Brain pericyte (primary cell): ENCODE measurements around the gene GCNT2.
"Not testable (repeated sequence)": the region's sequence is repeated elsewhere in the genome, so short reads cannot be mapped to it uniquely, and the experiment has no call there.

Experiments used
- DNase-seq: peaks from one replicate; pipeline ENCODE4 v3.0.0-alpha.2; 2012; ENCODE audit warnings: low read depth, low spot score

Gene GCNT2

DNA sequence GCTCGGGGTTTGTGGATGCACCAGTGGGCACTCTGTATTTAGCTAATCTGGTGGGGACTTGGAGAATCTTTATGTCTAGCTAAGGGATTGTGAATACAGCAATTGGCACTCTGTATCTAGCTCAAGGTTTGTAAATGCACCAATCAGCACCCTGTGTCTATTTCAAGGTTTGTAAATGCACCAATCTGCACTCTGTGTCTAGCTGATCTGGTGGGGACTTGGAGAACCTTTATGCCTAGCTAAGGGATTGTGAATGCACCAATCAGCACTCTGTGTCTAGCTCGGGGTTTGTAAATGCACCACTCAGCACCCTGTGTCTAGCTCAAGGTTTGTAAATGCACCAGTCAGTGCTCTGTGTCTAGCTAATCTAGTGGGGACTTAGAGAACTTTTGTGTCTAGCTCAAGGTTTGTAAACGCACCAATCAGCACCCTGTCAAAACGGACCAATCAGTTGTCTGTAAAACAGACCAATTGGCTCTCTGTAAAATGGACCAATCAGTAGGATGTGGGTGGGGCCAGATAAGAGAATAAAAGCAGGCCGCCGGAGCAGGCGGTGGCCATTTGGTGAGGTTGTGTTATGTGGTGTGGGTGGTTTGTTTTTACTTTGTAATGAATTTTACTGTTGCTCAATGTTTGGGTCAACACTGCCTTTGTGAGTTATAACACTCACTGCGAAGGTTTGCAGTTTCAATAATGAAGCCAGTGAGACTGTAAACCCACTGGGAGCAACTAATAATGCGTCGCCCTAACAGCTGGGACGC, 139.5 kb downstream of the GCNT2 start:
- DNase-seq = not testable (repeated sequence)

GRCh38 chr6:10662207-10662606, 141.1 kb downstream of the GCNT2 start:
- no peak for DNase-seq

- DNase-seq = no peak
Measured at GRCh38 chr6:10662742-10663141, 141.6 kb downstream of the GCNT2 start.

- not testable (repeated sequence) for DNase-seq
Measured at GRCh38 chr6:10665595-10665994, 144.4 kb downstream of the GCNT2 start.

- no peak for DNase-seq
Measured at GRCh38 chr6:10668126-10668917, 147.2 kb downstream of the GCNT2 start.

- DNase-seq = no peak
Measured at GRCh38 chr6:10676403-10676802, 155.3 kb downstream of the GCNT2 start.

DNA sequence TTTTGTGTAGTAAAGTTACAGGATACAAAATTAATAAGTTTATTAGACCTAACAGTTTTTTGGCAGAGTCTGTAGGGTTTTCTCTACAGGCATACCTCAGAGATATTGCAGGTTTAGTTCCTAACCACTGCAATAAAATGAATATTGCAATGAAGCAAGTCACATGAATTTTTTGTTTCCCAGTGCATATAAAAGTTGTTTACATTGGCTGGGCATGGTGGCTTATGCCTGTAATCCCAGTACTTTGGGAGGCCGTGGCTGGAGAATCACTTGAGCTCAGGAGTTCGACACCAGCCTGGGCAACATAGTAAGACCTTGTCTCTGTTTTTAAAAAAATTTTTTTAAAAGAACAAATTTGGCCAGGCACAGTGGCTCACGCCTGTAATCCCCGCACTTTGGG, 157.3 kb downstream of the GCNT2 start:
- DNase-seq = no peak
